IPS-20b (cell line): Measurements from ENCODE around the gene FRMPD1.
A peak's percentile ranks its signal among the peaks of the same experiment; 100 is the strongest.
"Not testable (repeated sequence)": the region's sequence is repeated elsewhere in the genome, so short reads cannot be mapped to it uniquely, and the experiment has no call there.

Source experiments
- H3K27ac ChIP-seq: one replicate; pipeline ENCODE4 v1.5.1; 2013; ENCODE audit warnings: low read length
- H3K27me3 ChIP-seq: 2 replicates; pipeline ENCODE4 v1.6.1; 2013; ENCODE audit warnings: mild to moderate bottlenecking, low read length, inconsistent platforms; ENCODE audit not compliant: insufficient read depth
- H3K36me3 ChIP-seq: 2 replicates; pipeline ENCODE4 v1.6.1; 2013; ENCODE audit warnings: low read depth, mild to moderate bottlenecking, inconsistent platforms, low read length, moderate library complexity; ENCODE audit not compliant: insufficient read depth
- H3K4me1 ChIP-seq: 2 replicates; pipeline ENCODE4 v1.6.1; 2013; ENCODE audit warnings: mild to moderate bottlenecking, control low read depth, inconsistent platforms, low read length, moderate library complexity; ENCODE audit not compliant: insufficient read depth
- H3K4me3 ChIP-seq: 2 replicates; pipeline ENCODE4 v1.5.1; 2013; ENCODE audit warnings: mild to moderate bottlenecking, low read length, inconsistent platforms
- H3K9ac ChIP-seq: 2 replicates; pipeline ENCODE4 v1.6.1; 2013; ENCODE audit warnings: low read depth, mild to moderate bottlenecking, inconsistent platforms, low read length, moderate library complexity
- H3K9me3 ChIP-seq: 2 replicates; pipeline ENCODE4 v1.6.1; 2013; ENCODE audit warnings: mild to moderate bottlenecking, low read depth, low read length, inconsistent platforms; ENCODE audit not compliant: insufficient read depth

The FRMPD1 gene, protein sequence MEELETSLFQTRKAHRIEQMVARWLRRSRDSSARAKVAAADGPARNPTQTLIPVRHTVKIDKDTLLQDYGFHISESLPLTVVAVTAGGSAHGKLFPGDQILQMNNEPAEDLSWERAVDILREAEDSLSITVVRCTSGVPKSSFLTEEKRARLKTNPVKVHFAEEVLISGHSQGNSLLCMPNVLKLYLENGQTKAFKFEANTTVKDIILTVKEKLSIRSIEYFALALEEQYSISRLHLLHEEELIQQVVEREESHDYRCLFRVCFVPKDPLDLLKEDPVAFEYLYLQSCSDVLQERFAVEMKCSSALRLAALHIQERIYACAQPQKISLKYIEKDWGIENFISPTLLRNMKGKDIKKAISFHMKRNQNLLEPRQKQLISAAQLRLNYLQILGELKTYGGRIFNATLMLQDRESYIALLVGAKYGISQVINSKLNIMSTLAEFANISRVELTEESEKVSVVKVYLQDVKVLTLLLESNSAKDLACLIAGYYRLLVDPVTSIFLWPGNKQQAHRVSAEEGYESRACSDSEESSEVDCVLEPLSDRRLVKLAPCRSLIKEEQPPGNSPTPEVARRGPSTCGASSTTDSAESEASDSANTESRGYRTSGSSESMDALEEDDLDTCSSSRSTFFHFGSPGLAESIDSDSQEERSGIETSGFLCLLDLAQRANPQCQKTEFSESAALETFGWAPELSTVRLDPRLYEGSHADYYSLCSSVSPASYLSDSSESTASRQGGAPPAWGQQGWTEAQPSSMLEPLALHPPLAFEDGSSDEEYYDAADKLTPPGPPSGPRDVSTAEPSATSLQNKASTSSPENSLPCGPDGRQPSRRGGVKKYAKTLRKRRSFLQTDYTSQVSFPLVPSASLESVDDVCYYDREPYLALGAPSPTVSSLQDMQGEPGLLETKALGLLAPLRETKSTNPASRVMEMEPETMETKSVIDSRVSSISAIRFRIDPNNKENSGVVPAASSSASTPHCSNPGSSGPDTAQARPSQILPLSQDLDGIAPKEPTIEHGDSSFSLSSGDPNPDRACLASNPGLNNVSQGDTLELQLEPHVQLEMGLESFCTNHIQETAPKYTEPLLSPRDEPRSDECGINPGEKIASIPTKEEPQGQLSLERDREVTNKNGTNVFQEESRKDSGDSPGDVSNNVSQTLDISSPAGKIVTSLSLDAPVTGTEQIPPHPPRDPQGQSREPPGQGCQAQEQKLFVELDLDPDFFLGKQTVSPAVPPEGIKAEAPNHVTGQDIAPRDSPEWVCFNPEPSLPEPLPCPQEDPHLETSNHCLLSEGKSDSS (N-terminal part only)

DNA sequence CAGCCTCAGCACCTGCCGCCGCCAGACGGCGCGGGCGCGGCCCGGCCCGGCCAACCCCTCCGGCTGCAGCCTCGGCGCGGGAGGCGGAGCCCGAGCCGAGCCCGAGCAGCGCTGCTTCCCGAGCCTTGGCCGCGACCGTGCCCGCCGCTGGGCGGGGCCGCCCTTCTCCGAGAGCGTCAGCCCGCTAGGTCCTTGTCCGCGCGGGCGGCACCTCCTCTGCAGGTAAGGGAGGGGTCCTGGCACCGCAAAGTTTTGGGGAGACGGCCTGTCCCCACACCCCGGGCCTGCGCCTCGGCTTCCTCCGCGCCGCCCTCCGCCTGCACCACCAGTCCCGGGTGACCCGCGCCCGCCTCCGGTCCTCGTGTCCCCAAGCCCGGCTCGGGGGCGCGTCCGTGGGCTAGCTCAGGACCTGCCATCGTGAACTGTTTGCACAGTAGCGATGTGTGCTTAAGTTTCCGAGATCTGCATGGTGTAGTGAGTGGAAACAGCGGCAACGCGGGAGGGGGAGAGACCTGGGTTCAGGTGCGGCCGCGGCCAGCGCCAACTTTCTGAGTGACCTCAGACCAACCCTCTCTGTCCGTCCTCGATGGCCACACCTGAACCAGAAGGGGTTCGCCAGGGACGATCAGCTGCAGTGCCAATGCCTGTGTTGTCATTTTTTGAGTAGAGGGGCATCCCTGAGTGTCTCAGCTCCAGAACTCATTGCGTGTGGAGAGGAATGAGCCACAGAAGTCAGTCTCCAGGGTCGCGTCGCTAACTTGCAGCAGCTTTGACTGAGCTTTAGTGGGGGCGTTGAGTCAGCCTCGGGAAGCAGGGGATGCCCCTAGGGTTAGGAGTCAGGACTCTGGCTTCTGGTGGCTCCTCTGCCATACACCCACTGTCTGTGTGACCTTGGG is at the start of gene FRMPD1:
TSS of gene FRMPD1 (plus strand) at position 82 of the 896 bp plus-strand sequence. CDS start 41,688 bp downstream, outside the sequence.
- no peaks in the 10 kb centered on the region for H3K36me3 ChIP-seq
- no peaks in the 10 kb centered on the region for H3K9me3 ChIP-seq
- H3K9ac ChIP-seq: no peak within 1 kb of the TSS; the same call in 1 of the 2 replicates
- no peak within 1 kb of the TSS for H3K27ac ChIP-seq
- peaks cover 85% of the 10 kb centered on the region for H3K27me3 ChIP-seq
- H3K4me1 ChIP-seq: no peaks in the 10 kb centered on the region
- peak within 1 kb of the TSS; percentile 71 for H3K4me3 ChIP-seq

DNA sequence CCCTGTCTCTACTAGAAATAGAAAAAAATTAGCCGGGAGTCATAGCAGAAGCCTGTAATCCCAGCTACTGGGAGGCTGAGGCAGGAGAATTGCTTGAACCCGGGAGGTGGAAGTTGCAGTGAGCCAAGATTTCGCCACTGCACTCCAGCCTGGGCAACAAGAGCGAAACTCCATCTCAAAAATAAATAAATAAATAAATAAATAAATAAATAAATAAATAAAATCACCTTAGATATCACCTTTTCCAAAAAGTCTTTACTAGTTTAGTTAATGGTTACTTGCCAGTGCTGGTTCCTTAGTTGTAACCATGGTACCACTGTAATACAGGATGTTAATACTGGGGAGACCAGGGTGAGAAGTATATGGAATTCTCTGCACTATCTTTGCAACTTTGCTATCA is 48.7 kb upstream of the FRMPD1 start:
- not testable (repeated sequence) for H3K4me3 ChIP-seq, H3K36me3 ChIP-seq, H3K27ac ChIP-seq, H3K9me3 ChIP-seq, H3K9ac ChIP-seq, H3K4me1 ChIP-seq, H3K27me3 ChIP-seq

- H3K36me3 ChIP-seq: no peaks in the 10 kb centered on the region
- H3K9me3 ChIP-seq: no peaks in the 10 kb centered on the region
- peaks cover 5% of the 10 kb centered on the region; the same call in 1 of the 2 replicates for H3K27me3 ChIP-seq
- H3K4me3 ChIP-seq: no peak overlapping the region
- no peak overlapping the region for H3K27ac ChIP-seq
- H3K9ac ChIP-seq: no peak overlapping the region
- H3K4me1 ChIP-seq: no peaks in the 10 kb centered on the region
These were observed 47.9 kb upstream of the FRMPD1 start for GRCh38 chr9:37602817-37603216.

DNA sequence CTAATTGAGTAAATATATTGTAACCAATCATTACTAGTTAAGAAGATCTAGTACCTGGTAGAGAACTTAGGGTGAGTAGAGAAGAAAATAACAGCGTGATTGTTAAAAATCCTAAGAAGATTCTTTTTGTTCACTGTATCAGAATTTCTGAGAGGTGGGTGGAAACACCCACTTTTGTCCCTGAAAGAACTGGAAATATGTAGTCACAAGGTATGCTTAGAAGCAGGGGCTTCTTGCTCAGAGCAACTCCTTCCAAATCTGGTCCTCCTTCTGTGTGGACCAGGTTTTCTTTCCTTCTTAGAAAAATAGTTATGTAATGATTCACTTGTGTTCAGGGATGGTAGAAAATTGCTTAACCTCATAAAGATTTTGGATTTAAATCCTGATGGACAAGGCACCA is 46.5 kb upstream of the FRMPD1 start:
- H3K9ac ChIP-seq: no peak overlapping the region
- H3K27me3 ChIP-seq: peaks cover 5% of the 10 kb centered on the region; the same call in 1 of the 2 replicates
- no peaks in the 10 kb centered on the region for H3K9me3 ChIP-seq
- H3K4me3 ChIP-seq: no peak overlapping the region
- H3K27ac ChIP-seq: no peak overlapping the region
- H3K4me1 ChIP-seq: no peaks in the 10 kb centered on the region
- H3K36me3 ChIP-seq: no peaks in the 10 kb centered on the region

- H3K27ac ChIP-seq: no peak overlapping the region
These were observed 42.5 kb upstream of the FRMPD1 start for GRCh38 chr9:37608250-37608649.

GRCh38 chr9:37609735-37610397 is 40.9 kb upstream of the FRMPD1 start:
- Histone ChIP-seq H3K4me1 (no peaks in the 10 kb centered on the region), H3K9ac (no peak overlapping the region), H3K27ac (no peak overlapping the region), H3K27me3 (peaks cover 5% of the 10 kb centered on the region; the same call in 1 of the 2 replicates), H3K4me3 (no peak overlapping the region), H3K9me3 (no peaks in the 10 kb centered on the region), H3K36me3 (no peaks in the 10 kb centered on the region)

More at GRCh38 chr9:37608250-37608649, 42.5 kb upstream of the FRMPD1 start:
- Histone ChIP-seq H3K4me3 (no peak overlapping the region), H3K36me3 (no peaks in the 10 kb centered on the region), H3K27me3 (peaks cover 5% of the 10 kb centered on the region; the same call in 1 of the 2 replicates), H3K9ac (no peak overlapping the region), H3K9me3 (no peaks in the 10 kb centered on the region), H3K4me1 (no peaks in the 10 kb centered on the region)

DNA sequence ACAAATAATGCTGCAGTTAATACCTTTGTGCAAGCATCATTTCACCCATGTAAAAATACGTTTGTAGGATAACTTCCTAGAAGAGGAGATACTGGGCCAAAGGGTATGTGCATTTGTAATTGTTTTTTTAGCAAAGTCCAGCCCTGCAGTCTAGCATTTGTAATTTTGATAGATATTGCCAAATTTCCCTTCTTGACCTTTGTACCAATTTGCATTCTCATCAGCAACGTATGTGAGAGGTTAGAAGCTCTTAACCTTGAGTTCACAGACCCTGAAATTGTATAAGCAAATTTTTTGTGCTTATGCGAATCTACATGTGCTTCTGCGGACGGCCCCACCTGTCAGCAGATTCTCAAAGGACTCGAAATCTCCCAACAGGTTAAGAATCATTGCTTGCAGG is 39.7 kb upstream of the FRMPD1 start:
- Histone ChIP-seq H3K27ac (no peak overlapping the region), H3K4me1 (no peaks in the 10 kb centered on the region), H3K4me3 (no peak overlapping the region), H3K27me3 (0 out of 2 replicates have a peak, but pooled peaks cover 2% of the 10 kb centered on the region), H3K9me3 (no peaks in the 10 kb centered on the region), H3K36me3 (no peaks in the 10 kb centered on the region), H3K9ac (no peak overlapping the region)

GRCh38 chr9:37611961-37612360 is 38.8 kb upstream of the FRMPD1 start:
- Histone ChIP-seq H3K9me3 (no peaks in the 10 kb centered on the region), H3K27me3 (no peaks in the 10 kb centered on the region), H3K4me3 (no peak overlapping the region), H3K36me3 (no peaks in the 10 kb centered on the region), H3K27ac (no peak overlapping the region), H3K4me1 (no peaks in the 10 kb centered on the region), H3K9ac (no peak overlapping the region)

DNA sequence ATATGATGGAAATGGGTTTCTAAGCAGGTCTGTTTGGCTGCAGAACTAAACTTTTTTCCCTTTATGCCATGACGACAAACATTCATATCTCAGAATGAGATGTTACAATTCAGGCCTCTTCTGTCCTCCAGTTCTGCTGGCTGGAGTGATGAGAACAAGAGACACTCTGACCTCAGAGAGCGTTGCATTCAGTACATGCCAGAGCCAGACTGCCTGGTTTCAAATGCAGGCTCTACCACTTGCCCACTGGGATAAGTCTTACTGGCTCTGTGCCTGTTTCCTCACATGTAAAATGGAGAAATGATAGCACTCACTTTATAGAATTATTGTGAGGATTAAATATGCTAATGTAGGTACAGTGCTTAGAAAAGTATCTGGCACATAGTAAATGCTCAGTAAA is 33.6 kb upstream of the FRMPD1 start:
- no peak overlapping the region for H3K9ac ChIP-seq
- H3K36me3 ChIP-seq: no peaks in the 10 kb centered on the region
- no peaks in the 10 kb centered on the region for H3K4me1 ChIP-seq
- H3K9me3 ChIP-seq: no peaks in the 10 kb centered on the region
- H3K4me3 ChIP-seq: no peak overlapping the region
- no peaks in the 10 kb centered on the region for H3K27me3 ChIP-seq
- no peak overlapping the region for H3K27ac ChIP-seq

- H3K36me3 ChIP-seq: no peaks in the 10 kb centered on the region
- no peak overlapping the region for H3K27ac ChIP-seq
- no peak overlapping the region for H3K4me3 ChIP-seq
- H3K27me3 ChIP-seq: no peaks in the 10 kb centered on the region
- no peaks in the 10 kb centered on the region for H3K9me3 ChIP-seq
- H3K9ac ChIP-seq: no peak overlapping the region
- no peaks in the 10 kb centered on the region for H3K4me1 ChIP-seq
These were observed 32.9 kb upstream of the FRMPD1 start for GRCh38 chr9:37617832-37618231.
